Measurements from ENCODE around the gene MYG1. TPM values are rescaled to one million over a fixed set of nuclear protein-coding genes. Genes with fewer than 3 reads are reported as not detected.

Gene MYG1
- total and polyA plus RNA-seq, 2 of the 13 experiments (the other 11 are each of a cell fraction or from before 2014, with no cell fraction given), result 38.6 to 58.0 TPM

GRCh38 chr12:53267999-53268629 is 31.4 kb upstream of the MYG1 start, which contains the start of gene ESPL1 (continued):
- TF ChIP-seq ZBTB46 (CRISPR knock-in tag; IDR thresholded peaks at IDR 0.05; ENCODE audit: borderline replicate concordance) (no peak), TFE3 (CRISPR knock-in tag; IDR thresholded peaks at IDR 0.05) (no peak), ETV6 (CRISPR knock-in tag; conservative IDR thresholded peaks at IDR 0.05) (peak; percentile 74; the same call in 1 of the 2 replicates), MIXL1 (CRISPR knock-in tag; IDR thresholded peaks at IDR 0.05) (0 out of 2 replicates have a peak, but pooled peaks have one; percentile 34), SKI (IDR thresholded peaks at IDR 0.05; ENCODE audit: partially characterized antibody) (no peak), DMAP1 (CRISPR knock-in tag; IDR thresholded peaks at IDR 0.05) (peak; percentile 86; the same call in 1 of the 2 replicates), FUBP1 (CRISPR knock-in tag; IDR thresholded peaks at IDR 0.05; ENCODE audit: borderline replicate concordance) (no peak), IKZF4 (CRISPR knock-in tag; IDR thresholded peaks at IDR 0.05; ENCODE audit: borderline replicate concordance, low read depth, not compliant biosample characterization) (no peak), HNF1A (IDR thresholded peaks at IDR 0.05; ENCODE audit: low read depth) (no peak), HNF1A (CRISPR knock-in tag; IDR thresholded peaks at IDR 0.05; ENCODE audit: borderline replicate concordance) (peak; percentile 31; the same call in 1 of the 2 replicates), NCOA1 (CRISPR knock-in tag; IDR thresholded peaks at IDR 0.05) (no peak), CAMTA2 (CRISPR knock-in tag; IDR thresholded peaks at IDR 0.05; ENCODE audit: borderline replicate concordance) (no peak), DZIP1 (CRISPR knock-in tag; IDR thresholded peaks at IDR 0.05) (no peak), ZEB1 (IDR thresholded peaks at IDR 0.05; ENCODE audit: insufficient replicate concordance, low read depth) (peak; percentile 48), GATA4 (IDR thresholded peaks at IDR 0.05; ENCODE audit: borderline replicate concordance, low read depth) (no peak), ZNF326 (CRISPR knock-in tag; IDR thresholded peaks at IDR 0.05; ENCODE audit: borderline replicate concordance) (no peak)

All from HepG2 (cell line).